Body of pancreas (tissue), 4 donors: ENCODE data around the gene MRPL45. TPM values are rescaled to one million over a fixed set of nuclear protein-coding genes. Genes with fewer than 3 reads are reported as not detected.

ENCODE experiments used
- ATAC-seq: fragments of 150-250 bp; one replicate; pipeline ENCODE4 v1.9.1; 2016
- DNase-seq, 4 donors: peaks; one replicate each; pipeline ENCODE4 v3.0.0-alpha.2; 2019
- H3K27ac ChIP-seq, 4 donors: fragments of 200-600 bp; sonication (generic); 1 replicate in 3 of 4; 2 replicates in 1 of 4; pipeline versions ENCODE4 v1.5.1 to v1.6.1; 2016 to 2019; ENCODE audit warnings: mild to moderate bottlenecking in 1 of 4, mixed read lengths in 1 of 4, moderate library complexity in 1 of 4
- H3K27me3 ChIP-seq, 2 donors: fragments of 200-600 bp; sonication (generic); one replicate each; pipeline ENCODE4 v1.6.0; 2016; ENCODE audit warnings: mild to moderate bottlenecking in 1 of 2
- H3K36me3 ChIP-seq, 2 donors: fragments of 200-600 bp; sonication (generic); replicated peaks in 1 of 2; 2 replicates each; pipeline ENCODE4 v1.5.1; 2016; ENCODE audit warnings: low read depth in 2 of 2; ENCODE audit not compliant: insufficient read depth in 1 of 2
- H3K4me1 ChIP-seq: fragments of 200-600 bp; sonication (generic); one replicate; pipeline ENCODE4 v1.6.0; 2016
- H3K4me3 ChIP-seq, 2 donors: fragments of 200-600 bp; sonication (generic); 1 replicate in 1 of 2; 2 replicates in 1 of 2; pipeline ENCODE4 v1.5.1; 2016 to 2019
- H3K9me3 ChIP-seq, 3 donors: fragments of 200-600 bp; sonication (generic); 1 replicate in 2 of 3; 2 replicates in 1 of 3; pipeline ENCODE4 v1.5.1; 2016
- POLR2A ChIP-seq, 3 donors: fragments of 450-650 bp; IDR thresholded peaks; one replicate each; pipeline ENCODE4 v1.6.1; 2016; ENCODE audit warnings: antibody characterized with exemption in 3 of 3, mild to moderate bottlenecking in 2 of 3
- WGBS, 2 donors: methylation state at CpG; one replicate each; pipeline ENCODE4 v1.1.5; 2017; 5-methylcytosine and 5-hydroxymethylcytosine counted together
- intact Hi-C: fragments of 100-400 bp; cut with DNase I; formaldehyde crosslinking; loops from one replicate; pipeline ENCODE4 v1.15.1; 2023
- total RNA-seq, 2 donors: library from RNA; depleted of rRNA; stranded (reverse); fragments of >200 nt; gene quantifications; one replicate each; pipeline ENCODE4 v1.1.0, GENCODE V29; 2016
- TF ChIP-seq, protein P1 (sequence below), 7 experiments: fragments of 450-650 bp in 4 of 7; fragments of 200-600 bp in 3 of 7; sonication (generic) in 3 of 7; IDR thresholded peaks; one replicate each; pipeline ENCODE4 v1.5.1; 2016 to 2019; ENCODE audit warnings: antibody characterized with exemption in 7 of 7

The MRPL45 gene
- total RNA-seq, 2 donors from 2014 or later: 17.9 to 24.7 TPM

DNA sequence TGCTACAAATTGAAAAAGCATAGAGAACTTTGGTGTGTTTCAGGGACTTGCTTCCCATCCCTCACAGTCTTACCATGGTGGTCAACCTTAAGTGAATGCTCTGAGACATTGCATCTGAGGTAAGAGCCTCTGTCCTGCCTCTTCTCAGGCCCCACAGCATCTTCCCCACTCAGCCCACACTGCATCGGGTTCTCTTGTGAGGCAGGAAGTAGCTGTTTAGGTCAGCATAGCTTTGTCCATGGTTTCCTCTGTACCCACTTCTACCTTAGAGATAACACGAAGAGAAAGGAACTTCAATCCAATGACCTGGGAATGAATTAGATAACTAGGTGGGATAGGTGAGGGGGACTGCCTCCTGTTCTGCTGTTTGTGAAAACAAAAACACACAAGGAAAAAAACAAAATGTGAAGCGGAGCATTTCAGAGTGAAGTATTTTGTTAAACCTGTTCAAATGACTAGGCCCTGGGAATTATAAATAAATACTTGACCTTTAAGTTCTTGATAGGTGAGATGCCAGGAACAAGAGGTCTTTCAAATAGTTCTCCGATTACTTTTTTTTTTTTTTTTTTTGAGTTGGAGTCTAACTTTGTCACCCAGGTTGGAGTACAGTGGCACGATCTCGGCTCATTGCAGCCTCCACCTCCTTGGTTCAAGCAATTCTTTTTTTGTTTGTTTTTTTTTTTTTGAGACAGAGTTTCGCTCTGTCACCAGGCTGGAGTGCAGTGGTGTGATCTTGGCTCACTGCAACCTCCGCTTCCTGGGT, 72.3 kb downstream of the MRPL45 start:
- Histone ChIP-seq H3K4me1 (no peaks in the 10 kb centered on the region), H3K4me3 (no peak overlapping the region), H3K36me3 (peaks cover 0 to 16% of the 10 kb centered on the region in 2 donors), H3K9me3 (no peaks in the 10 kb centered on the region), H3K27me3 (no peaks in the 10 kb centered on the region), H3K27ac (no peak overlapping the region)
- DNase-seq: no peak
- TF ChIP-seq POLR2A (IDR thresholded peaks at IDR 0.05): no peak
- TF ChIP-seq, protein P1, sequence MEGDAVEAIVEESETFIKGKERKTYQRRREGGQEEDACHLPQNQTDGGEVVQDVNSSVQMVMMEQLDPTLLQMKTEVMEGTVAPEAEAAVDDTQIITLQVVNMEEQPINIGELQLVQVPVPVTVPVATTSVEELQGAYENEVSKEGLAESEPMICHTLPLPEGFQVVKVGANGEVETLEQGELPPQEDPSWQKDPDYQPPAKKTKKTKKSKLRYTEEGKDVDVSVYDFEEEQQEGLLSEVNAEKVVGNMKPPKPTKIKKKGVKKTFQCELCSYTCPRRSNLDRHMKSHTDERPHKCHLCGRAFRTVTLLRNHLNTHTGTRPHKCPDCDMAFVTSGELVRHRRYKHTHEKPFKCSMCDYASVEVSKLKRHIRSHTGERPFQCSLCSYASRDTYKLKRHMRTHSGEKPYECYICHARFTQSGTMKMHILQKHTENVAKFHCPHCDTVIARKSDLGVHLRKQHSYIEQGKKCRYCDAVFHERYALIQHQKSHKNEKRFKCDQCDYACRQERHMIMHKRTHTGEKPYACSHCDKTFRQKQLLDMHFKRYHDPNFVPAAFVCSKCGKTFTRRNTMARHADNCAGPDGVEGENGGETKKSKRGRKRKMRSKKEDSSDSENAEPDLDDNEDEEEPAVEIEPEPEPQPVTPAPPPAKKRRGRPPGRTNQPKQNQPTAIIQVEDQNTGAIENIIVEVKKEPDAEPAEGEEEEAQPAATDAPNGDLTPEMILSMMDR (IDR thresholded peaks at IDR 0.05): no peak
- intact Hi-C loops: no loop called here
- 54 to 55% methylated on average over 8 of the region's 8 CpGs for WGBS, 2 donors
- ATAC-seq: no peak

Other genes starting within 250 kb of the MRPL45 start
- gene TBC1D3C, start 228.5 kb upstream of the MRPL45 start, total RNA-seq: not detected
- not detected for gene TBC1D3E, start 169.2 kb upstream of the MRPL45 start, total RNA-seq
- gene TBC1D3, start 104.6 kb upstream of the MRPL45 start, total RNA-seq: not detected
- gene GPR179, start 46.8 kb downstream of the MRPL45 start, total RNA-seq: under 1 TPM in 1 of 2 donors, not detected in 1; under 0.01 TPM
- 10 to 100 TPM; 15.3 to 34.3 TPM for gene SOCS7, start 54.7 kb downstream of the MRPL45 start, total RNA-seq
- 10 to 100 TPM in 1 of 2 donors, 1 to 10 TPM in 1; 5.2 to 10.9 TPM for gene ARHGAP23, start 131.3 kb downstream of the MRPL45 start, total RNA-seq